ENCODE results near the gene KTN1.

KTN1 gene

GRCh38 chr14:55545779-55546178 lies 34.2 kb upstream of the KTN1 start:
- Histone ChIP-seq H3K27me3 (ENCODE audit: control insufficient read depth, low read length) (no peaks in the 10 kb centered on the region), H3K9me2 (replicated peaks; ENCODE audit: control insufficient read depth, low read length) (no peaks in the 10 kb centered on the region), H3K79me2 (ENCODE audit: control insufficient read depth, low read length) (no peaks in the 10 kb centered on the region), H3K27ac (ENCODE audit: low read depth, low read length) (no peak overlapping the region), H3K4me3 (ENCODE audit: low read length) (no peak overlapping the region), H3K36me3 (ENCODE audit: control insufficient read depth, low read length) (no peaks in the 10 kb centered on the region), H3F3A (ENCODE audit: control insufficient read depth, insufficient read depth) (no peaks in the 10 kb centered on the region), H3K4me2 (ENCODE audit: low read length) (no peak overlapping the region), H4K20me1 (ENCODE audit: control insufficient read depth, insufficient read depth, low read depth, low read length) (no peaks in the 10 kb centered on the region), H3K9me3 (ENCODE audit: control insufficient read depth, insufficient read depth, low read length) (no peaks in the 10 kb centered on the region), H3K4me1 (ENCODE audit: control insufficient read depth, low read length) (no peaks in the 10 kb centered on the region)
- TF ChIP-seq EZH2phosphoT487 (IDR thresholded peaks at IDR 0.05; ENCODE audit: borderline replicate concordance, low read length) (no peak), CTCF (IDR thresholded peaks at IDR 0.05; ENCODE audit: low read depth, low read length, poor library complexity, severe bottlenecking) (no peak)

GRCh38 chr14:55546212-55546874 lies 33.7 kb upstream of the KTN1 start:
- Histone ChIP-seq H3K9me3 (ENCODE audit: control insufficient read depth, insufficient read depth, low read length) (no peaks in the 10 kb centered on the region), H3K4me2 (ENCODE audit: low read length) (no peak overlapping the region), H3K79me2 (ENCODE audit: control insufficient read depth, low read length) (no peaks in the 10 kb centered on the region), H3F3A (ENCODE audit: control insufficient read depth, insufficient read depth) (no peaks in the 10 kb centered on the region), H3K27ac (ENCODE audit: low read depth, low read length) (no peak overlapping the region), H3K36me3 (ENCODE audit: control insufficient read depth, low read length) (no peaks in the 10 kb centered on the region), H3K4me1 (ENCODE audit: control insufficient read depth, low read length) (no peaks in the 10 kb centered on the region), H4K20me1 (ENCODE audit: control insufficient read depth, insufficient read depth, low read depth, low read length) (no peaks in the 10 kb centered on the region), H3K4me3 (ENCODE audit: low read length) (no peak overlapping the region), H3K27me3 (ENCODE audit: control insufficient read depth, low read length) (no peaks in the 10 kb centered on the region), H3K9me2 (replicated peaks; ENCODE audit: control insufficient read depth, low read length) (no peaks in the 10 kb centered on the region)
- TF ChIP-seq CTCF (IDR thresholded peaks at IDR 0.05; ENCODE audit: low read depth, low read length, poor library complexity, severe bottlenecking) (no peak), EZH2phosphoT487 (IDR thresholded peaks at IDR 0.05; ENCODE audit: borderline replicate concordance, low read length) (no peak)

GRCh38 chr14:55547650-55548315 lies 32.2 kb upstream of the KTN1 start:
- Histone ChIP-seq H3K27ac (ENCODE audit: low read depth, low read length) (no peak overlapping the region), H3K27me3 (ENCODE audit: control insufficient read depth, low read length) (no peaks in the 10 kb centered on the region), H3K4me3 (ENCODE audit: low read length) (no peak overlapping the region), H3K4me2 (ENCODE audit: low read length) (no peak overlapping the region), H3K9me3 (ENCODE audit: control insufficient read depth, insufficient read depth, low read length) (no peaks in the 10 kb centered on the region), H4K20me1 (ENCODE audit: control insufficient read depth, insufficient read depth, low read depth, low read length) (no peaks in the 10 kb centered on the region), H3K79me2 (ENCODE audit: control insufficient read depth, low read length) (no peaks in the 10 kb centered on the region), H3K36me3 (ENCODE audit: control insufficient read depth, low read length) (no peaks in the 10 kb centered on the region), H3K9me2 (replicated peaks; ENCODE audit: control insufficient read depth, low read length) (no peaks in the 10 kb centered on the region), H3K4me1 (ENCODE audit: control insufficient read depth, low read length) (no peaks in the 10 kb centered on the region), H3F3A (ENCODE audit: control insufficient read depth, insufficient read depth) (no peaks in the 10 kb centered on the region)
- TF ChIP-seq CTCF (IDR thresholded peaks at IDR 0.05; ENCODE audit: low read depth, low read length, poor library complexity, severe bottlenecking) (no peak), EZH2phosphoT487 (IDR thresholded peaks at IDR 0.05; ENCODE audit: borderline replicate concordance, low read length) (no peak)

All from DOHH2 (cell line).